GM18511 (cell line): ENCODE measurements around the gene UGT1A1.

ENCODE experiments used
- ATAC-seq: cut with Tn5 transposase; IDR thresholded peaks from one replicate; pipeline ENCODE4 v1.9.1; 2021; ENCODE audit warnings: mild to moderate bottlenecking, moderate library complexity; ENCODE audit not compliant: unreplicated experiment

The UGT1A1 gene

DNA sequence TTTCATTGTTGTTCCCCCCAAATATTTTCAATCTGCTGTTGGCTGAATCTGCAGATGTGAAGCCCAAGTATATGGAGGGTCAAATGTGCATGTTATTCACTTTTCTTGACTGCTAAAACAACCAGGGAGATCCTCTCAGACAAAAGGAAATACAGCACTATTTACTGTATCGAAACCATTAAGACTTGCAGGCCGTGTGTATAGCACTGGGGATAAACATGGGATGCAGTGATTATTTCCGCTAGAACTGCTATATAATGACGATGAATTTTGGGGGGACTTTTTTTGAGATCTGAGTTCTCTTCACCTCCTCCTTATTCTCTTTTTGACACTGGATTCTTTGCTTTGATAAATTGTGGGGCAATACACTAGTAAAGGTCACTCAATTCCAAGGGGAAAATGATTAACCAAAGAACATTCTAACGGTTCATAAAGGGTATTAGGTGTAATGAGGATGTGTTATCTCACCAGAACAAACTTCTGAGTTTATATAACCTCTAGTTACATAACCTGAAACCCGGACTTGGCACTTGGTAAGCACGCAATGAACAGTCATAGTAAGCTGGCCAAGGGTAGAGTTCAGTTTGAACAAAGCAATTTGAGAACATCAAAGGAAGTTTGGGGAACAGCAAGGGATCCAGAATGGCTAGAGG lies 3.5 kb upstream of the UGT1A1 start:
- ATAC-seq = no peak

DNA sequence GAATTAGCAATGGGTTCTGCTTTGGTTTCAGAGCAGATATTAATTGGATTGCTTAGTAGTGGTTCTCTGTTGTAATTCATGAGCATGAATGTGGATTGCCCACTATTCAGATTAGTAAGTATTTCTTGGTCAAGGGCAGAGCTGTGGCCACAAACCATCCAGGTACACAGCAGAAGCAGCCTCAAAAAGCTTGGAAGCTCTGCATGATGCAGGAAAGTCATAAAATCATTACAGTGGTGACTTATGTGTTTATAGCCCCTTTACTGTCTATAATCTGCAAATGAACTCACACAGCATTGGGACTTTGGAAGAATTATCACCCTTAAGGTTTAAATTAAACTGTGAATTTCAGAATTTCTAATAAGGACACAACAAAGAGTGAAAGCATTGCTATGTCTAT lies 1.9 kb upstream of the UGT1A1 start:
- no peak for ATAC-seq

DNA sequence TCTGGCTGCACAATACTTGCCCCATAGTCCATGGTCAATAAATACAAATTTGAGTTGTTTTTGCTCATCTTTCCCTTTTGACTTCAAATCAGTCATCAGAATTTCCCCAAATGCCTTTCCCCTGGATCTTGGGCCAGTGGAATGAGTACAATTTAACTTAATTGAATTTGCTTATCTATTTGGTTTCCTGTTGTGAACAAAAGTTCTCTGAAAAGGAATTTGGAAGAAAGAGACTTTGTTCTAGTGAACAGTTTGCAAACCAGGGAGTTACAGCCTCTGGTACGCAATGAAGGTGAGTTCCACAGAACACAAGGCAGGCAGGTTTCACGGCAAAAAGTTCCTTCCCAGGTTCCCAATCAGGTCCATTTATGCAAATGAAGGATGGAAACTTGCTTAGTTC lies 1.2 kb upstream of the UGT1A1 start:
- no peak for ATAC-seq

DNA sequence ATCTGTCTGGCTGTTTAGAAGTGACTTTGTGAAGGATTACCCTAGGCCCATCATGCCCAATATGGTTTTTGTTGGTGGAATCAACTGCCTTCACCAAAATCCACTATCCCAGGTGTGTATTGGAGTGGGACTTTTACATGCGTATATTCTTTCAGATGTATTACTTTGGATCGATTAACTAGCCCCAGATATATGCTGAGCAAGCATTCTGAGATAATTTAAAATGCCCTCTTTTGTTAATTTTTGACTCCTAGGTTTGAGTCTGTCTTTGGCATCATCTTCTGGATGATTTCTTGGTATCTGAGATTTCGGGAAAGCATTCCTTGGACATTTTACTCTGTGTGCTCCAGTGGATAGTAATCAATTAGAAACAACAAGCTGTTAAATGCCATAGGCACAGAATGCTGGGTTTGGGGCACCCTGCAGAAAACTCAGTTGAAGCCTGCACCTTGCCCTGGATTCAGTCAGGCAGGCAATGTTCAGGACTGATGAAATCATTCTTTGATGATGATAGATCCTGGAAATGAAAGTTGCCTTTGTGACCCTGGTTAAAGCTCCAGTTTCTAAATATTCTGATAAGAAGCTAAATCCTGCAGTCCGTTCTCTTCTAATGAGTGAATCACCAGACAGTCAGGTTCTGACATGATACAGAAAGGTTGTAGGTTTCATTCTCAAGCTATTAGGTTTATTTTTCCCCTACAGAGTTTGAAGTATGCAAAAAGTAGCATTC lies 1.1 kb downstream of the UGT1A1 start:
- no peak for ATAC-seq

DNA sequence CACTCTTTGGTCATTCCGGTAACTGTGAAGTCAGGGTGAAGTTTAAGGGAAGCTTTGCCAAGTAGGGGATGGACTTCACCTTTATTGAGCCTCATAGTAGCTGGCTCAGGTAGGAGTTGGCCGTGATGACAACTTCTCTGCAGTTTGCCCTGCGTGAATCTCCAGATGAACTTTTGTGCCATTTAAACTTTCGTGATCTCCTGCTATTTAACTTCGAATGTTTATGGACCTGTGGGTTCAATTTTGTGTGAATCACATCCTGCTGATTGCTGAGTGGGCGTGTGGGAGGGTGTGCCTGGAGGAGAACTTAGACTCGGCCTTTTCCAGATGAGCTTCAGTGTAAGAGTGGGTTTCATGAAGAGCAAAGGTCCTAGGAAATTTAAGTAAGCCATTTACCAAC lies 4.2 kb downstream of the UGT1A1 start:
- no peak for ATAC-seq

DNA sequence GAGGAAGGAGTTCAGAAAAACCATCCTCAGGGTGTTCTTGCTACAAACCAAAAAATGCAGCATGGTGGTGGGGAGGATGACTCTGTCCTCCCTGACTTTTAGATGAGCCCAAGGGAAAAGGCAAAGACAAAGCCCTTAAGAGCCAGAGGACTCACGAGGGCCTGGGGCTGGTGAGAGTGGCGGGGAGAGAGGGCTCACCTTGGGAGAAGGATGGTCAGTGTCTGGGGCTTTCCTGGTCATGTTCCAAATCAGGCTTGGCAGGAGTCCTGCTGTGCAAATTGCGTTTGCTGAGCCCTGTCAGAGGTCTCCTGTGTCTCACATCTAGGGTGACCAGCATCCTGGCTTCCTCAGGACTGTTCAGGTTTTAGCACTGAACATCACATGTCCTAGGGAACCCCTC lies 4.7 kb downstream of the UGT1A1 start:
- no peak for ATAC-seq

DNA sequence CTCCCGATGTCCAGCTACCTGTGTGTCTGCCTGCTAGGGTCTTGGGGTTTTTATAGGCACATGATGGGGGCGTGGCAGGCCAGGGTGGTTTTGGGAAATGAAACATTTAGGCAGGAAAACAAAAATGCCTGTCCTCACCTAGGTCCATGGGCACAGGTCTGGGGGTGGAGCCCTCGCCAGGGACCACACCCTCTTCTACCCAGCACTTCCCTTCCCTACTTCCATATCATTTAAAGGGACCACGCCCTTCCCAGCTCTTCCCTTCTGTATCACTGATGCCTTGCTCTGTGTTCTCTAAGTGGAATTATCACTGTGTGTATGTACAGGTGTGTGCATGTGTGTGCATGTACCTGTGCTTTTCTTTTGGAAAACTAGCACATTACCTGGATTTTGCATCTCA lies 6.3 kb downstream of the UGT1A1 start:
- no peak for ATAC-seq

DNA sequence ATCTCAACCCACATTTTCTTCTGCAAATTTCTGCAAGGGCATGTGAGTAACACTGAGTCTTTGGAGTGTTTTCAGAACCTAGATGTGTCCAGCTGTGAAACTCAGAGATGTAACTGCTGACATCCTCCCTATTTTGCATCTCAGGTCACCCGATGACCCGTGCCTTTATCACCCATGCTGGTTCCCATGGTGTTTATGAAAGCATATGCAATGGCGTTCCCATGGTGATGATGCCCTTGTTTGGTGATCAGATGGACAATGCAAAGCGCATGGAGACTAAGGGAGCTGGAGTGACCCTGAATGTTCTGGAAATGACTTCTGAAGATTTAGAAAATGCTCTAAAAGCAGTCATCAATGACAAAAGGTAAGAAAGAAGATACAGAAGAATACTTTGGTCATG lies 8.0 kb downstream of the UGT1A1 start:
- ATAC-seq = no peak

DNA sequence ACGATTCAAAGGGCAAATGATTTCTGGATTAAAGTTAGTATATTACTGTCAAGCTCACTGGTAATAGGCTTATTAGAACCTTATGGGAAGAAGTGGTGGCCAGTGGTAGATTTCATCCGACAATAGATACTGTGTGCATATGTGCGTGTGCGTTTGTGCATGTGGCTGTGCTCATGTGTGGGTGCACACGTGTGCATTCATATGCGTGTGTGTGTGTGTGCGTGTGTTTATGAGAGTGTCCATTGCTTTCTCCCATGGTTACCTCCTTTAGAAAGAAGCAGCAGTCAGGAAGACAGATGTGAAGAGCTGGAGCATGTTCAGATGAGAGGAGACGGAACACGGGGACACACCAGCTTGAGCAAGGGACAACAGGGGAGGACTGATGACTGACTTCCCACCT lies 9.2 kb downstream of the UGT1A1 start:
- no peak for ATAC-seq

DNA sequence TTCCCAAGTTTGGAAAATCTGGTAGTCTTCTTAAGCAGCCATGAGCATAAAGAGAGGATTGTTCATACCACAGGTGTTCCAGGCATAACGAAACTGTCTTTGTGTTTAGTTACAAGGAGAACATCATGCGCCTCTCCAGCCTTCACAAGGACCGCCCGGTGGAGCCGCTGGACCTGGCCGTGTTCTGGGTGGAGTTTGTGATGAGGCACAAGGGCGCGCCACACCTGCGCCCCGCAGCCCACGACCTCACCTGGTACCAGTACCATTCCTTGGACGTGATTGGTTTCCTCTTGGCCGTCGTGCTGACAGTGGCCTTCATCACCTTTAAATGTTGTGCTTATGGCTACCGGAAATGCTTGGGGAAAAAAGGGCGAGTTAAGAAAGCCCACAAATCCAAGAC lies 12.1 kb downstream of the UGT1A1 start:
- ATAC-seq = no peak

DNA sequence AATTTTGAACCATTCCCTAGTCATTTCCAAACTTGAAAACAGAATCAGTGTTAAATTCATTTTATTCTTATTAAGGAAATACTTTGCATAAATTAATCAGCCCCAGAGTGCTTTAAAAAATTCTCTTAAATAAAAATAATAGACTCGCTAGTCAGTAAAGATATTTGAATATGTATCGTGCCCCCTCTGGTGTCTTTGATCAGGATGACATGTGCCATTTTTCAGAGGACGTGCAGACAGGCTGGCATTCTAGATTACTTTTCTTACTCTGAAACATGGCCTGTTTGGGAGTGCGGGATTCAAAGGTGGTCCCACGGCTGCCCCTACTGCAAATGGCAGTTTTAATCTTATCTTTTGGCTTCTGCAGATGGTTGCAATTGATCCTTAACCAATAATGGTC lies 12.5 kb downstream of the UGT1A1 start:
- ATAC-seq = no peak

DNA sequence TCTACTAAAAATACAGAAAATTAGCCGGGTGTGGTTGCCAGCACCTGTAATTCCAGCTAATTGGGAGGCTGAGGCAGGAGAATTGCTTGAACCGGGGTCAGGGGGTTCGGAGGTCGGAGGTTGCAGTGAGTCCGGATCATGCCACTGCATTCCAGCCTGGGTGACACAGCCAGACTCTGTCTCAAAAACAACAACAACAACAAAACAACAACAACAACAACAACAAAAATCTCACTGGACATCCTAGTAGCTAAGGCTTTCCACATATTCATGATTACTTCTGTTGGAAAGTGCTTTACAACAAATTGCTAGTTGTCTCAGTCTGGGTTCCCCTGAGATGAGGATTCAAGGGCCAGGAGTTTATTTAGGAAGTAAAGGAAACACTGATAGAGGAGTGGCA lies 13.8 kb downstream of the UGT1A1 start:
- ATAC-seq = no peak

DNA sequence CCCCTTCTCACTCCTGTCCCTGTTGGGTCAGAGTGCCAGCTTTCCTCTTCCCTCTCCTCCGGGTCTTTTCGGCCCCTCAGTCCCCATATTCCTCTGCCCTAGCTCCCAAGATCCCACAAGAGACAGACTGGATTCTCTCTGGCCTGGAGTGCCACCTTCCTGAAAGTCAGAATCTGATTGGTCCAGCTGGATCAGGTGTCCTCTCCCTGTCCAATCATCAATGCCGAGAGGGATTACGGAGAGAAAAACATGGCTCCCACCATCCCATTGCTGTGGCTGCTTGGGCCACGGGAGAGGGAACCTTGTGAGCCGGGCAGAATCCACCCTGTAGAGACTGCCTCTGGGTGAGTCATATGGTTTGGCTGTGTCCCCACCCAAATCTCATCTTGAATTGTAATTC lies 15.3 kb downstream of the UGT1A1 start:
- no peak for ATAC-seq

DNA sequence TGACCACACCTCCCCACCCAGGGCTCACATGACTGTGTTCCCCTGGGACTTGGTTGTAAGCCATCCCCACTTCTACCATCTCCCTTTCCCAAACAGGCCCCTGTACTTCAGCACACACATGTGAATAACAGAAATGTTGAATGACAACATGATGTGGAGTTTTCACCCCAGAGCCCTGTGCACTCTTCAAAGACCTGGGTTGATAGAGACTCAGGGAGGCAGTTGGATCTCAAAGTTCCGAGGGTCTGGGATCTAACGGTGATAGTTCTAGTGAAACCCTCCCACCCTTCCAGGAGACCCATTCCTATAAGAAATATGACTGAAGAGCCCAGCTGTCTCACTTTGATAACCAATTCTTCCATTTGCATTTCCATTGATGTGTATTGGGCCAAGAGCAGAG lies 18.0 kb downstream of the UGT1A1 start, which contains the start of gene MROH2A:
TSS of gene MROH2A (plus strand) at position 301 of the 400 bp plus-strand sequence. CDS start 1,029 bp downstream, outside the sequence.
- no peak for ATAC-seq

DNA sequence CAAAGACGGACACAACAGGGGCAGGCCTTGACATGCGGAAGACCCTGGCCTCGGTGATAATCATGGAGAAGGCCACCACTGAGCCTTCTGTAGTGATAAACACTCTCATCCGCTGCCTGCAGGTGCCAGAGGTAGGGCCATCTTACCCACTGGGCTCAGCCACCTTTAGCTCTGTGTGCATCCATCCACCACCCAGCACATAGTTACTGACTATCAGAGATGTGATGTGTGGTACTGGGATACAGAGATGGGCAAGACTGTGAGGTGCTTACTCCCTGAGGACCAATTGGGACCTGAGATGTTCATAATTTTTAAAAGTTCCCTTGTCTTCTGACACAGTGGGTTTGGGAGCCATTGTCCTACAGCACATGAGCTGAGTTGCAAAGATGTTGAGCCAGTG lies 19.7 kb downstream of the UGT1A1 start:
- no peak for ATAC-seq

DNA sequence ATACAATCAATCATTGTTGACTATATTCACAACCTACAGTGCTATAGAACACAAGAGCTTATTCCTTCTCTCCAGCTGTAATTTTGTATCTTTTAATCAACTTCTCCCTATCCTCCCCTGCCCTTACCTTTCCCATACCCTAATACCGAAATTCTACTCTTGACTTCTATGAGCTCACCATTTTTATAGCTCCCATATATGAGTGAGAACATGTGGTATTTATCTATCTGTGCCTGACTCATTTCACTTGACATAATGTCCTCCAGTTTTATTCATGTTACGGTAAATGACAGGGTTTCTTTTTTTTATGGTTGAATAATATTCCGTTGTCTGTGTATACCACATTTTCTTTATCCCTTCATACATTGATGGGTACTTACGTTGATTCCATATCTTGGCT lies 20.7 kb downstream of the UGT1A1 start:
- no peak for ATAC-seq

DNA sequence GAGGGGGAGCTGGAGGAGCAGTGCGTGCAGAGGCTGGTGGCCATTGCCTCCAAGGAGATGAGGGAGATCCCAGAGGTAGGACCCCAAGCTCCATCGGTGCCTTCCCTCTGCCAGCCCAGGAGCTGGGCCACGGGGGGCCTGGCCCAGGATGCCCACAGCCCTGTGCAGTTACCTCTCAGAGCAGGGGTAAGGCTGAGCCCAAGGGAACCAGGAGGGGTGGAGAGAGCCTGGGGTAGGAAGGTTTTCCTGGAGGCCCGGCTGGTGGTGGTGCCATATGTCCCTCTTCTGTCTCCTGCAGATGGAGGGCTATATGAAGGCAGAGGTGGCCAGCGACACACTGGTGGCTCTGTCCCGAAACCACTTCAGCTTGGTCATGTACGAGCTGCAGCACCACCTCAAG lies 29.5 kb downstream of the UGT1A1 start:
- no peak for ATAC-seq

DNA sequence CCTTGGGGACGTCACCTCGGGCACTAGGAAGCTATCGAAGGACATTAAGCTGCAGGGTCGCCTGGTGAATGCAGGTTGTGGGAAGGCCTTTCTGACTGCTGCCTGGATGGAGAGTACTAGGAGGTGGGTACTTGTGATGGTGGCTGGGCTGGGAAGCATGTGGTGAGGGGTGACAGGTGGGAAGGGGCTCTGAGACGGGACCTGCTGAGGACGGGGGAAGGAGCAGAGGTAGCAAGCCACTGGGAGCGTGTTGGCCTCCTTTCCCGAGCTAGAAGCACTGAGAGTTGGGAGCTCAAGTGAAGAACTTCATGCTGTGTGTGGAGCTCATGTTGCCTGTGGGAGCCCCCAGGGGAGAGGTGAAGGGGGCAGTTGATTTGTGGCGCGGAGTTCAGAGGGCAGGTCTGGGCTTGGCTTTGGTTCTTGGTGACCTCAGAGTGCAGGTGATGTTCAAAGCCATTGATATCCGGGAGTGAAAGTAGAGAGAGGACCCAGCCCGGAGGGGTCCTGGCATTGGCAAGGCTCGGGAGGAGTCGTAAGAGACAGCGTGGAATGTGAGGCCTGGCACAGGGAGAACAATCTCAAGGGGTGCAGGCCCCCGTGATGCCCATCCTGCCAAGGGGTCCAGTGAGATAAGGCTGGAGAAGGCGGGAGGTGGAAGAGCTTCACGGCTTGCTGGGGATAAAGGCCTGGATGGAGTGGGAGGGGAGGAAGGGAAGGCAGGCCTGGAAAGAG lies 31.2 kb downstream of the UGT1A1 start:
- ATAC-seq = no peak

DNA sequence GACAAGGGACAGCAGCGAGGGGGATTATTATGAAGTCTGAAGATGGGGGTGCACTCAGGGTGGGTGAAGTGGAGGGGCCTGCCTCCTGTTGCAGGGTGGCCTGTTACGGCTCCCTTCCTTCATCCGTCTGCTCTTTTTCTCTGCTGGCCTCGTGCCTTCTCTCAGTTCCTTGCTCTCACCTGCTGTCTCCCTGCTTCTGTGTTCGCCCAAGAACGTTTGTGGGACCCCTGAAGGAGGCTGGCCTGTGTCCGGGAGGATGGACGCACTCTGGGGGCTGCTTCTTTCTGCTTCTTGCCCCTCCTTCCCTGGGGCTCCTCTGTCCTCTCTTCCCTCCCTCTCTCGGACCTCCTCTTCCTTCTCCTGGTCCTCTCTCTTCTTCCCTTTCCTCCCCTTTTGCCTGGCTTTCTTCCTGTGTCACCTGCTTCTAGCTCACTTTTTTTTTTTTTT lies 31.8 kb downstream of the UGT1A1 start:
- no peak for ATAC-seq

DNA sequence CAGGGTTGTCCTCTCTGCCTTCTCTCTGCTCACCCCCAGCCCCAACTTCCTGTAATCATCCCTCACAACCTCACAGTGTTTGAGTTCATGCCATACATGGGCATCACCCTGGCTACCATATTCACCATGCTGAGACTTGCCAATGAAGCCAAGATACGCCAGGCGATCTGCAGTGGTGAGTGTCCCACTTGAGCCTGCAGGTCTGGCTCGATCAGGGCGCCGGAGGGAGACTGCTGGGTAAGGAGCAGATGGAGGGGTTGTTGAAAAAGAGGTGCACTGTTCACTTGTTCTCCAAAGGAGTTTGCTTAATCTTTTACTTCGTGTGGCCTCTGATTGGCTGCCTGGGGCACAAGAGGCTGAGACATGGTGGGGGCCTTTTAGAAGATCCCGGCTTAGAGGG lies 32.6 kb downstream of the UGT1A1 start:
- ATAC-seq = no peak

DNA sequence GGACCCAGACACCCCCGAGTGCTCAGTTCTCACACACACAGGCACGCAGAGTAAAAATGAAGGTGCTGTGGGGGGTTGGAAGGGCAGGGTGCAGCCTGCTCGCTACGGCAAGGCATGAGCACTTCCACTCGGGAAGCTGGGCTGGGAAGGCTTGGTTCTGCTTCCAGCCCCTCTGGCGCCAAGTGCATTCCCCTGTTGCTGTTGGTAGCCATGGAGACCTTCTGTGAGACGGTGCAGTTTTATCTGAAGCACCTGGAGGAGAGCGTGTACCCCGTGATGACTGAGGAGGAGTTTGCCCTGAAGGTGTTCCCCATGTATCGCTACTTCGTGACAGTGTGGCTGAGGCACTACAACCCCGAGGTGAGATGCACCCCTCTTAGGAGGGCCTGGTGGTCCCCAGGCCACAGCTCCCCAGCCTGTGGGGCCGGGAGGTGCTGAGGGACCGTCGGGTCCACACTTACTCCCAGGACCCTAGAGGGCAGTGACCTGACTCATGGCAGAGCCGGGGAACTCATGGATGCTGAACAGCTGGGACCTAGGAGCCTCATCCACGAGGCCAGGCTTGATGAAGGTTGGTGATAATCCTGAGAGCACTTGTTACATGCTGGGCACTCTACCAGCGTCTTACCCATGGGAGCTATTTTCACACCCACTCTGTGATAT lies 33.5 kb downstream of the UGT1A1 start:
- no peak for ATAC-seq
